ENCODE data around the gene MYEOV.

The MYEOV gene

GRCh38 chr11:69317401-69318092, 23.6 kb downstream of the MYEOV start:
- no peak for DNase-seq (ENCODE audit: low read depth)

- DNase-seq (ENCODE audit: low read depth): no peak
These were observed 24.1 kb downstream of the MYEOV start for GRCh38 chr11:69318093-69318420.

GRCh38 chr11:69319255-69320106, 25.5 kb downstream of the MYEOV start:
- no peak for DNase-seq (ENCODE audit: low read depth)

- no peak for DNase-seq (ENCODE audit: low read depth)
These were observed 26.4 kb downstream of the MYEOV start for GRCh38 chr11:69320326-69320725.

- no peak for DNase-seq (ENCODE audit: low read depth)
These were observed 27.1 kb downstream of the MYEOV start for GRCh38 chr11:69320756-69321741.

- DNase-seq (ENCODE audit: low read depth): no peak
These were observed 28.0 kb downstream of the MYEOV start for GRCh38 chr11:69321877-69322361.

- DNase-seq (ENCODE audit: low read depth): no peak
These were observed 31.5 kb downstream of the MYEOV start for GRCh38 chr11:69325446-69325845.

- no peak for DNase-seq (ENCODE audit: low read depth)
These were observed 32.8 kb downstream of the MYEOV start for GRCh38 chr11:69326622-69327219.

GRCh38 chr11:69327741-69328191, 33.8 kb downstream of the MYEOV start:
- DNase-seq (ENCODE audit: low read depth): no peak

- no peak for DNase-seq (ENCODE audit: low read depth)
These were observed 34.3 kb downstream of the MYEOV start for GRCh38 chr11:69328231-69328630.

- DNase-seq (ENCODE audit: low read depth): no peak
These were observed 35.6 kb downstream of the MYEOV start for GRCh38 chr11:69329581-69329980.

GRCh38 chr11:69330330-69330729, 36.4 kb downstream of the MYEOV start:
- no peak for DNase-seq (ENCODE audit: low read depth)

- no peak for DNase-seq (ENCODE audit: low read depth)
These were observed 39.3 kb downstream of the MYEOV start for GRCh38 chr11:69333149-69333710.

- no peak for DNase-seq (ENCODE audit: low read depth)
These were observed 39.9 kb downstream of the MYEOV start for GRCh38 chr11:69333879-69334278.

GRCh38 chr11:69335007-69335780, 41.2 kb downstream of the MYEOV start:
- no peak for DNase-seq (ENCODE audit: low read depth)

GRCh38 chr11:69335781-69336405, 41.9 kb downstream of the MYEOV start:
- DNase-seq (ENCODE audit: low read depth): no peak

GRCh38 chr11:69337211-69337721, 43.3 kb downstream of the MYEOV start:
- DNase-seq (ENCODE audit: low read depth): no peak

GRCh38 chr11:69339041-69339733, 45.2 kb downstream of the MYEOV start:
- no peak for DNase-seq (ENCODE audit: low read depth)

GRCh38 chr11:69339983-69340565, 46.1 kb downstream of the MYEOV start:
- no peak for DNase-seq (ENCODE audit: low read depth)
